ENCODE measurements around the gene FKBP8.
"Not testable (repeated sequence)": the region's sequence is repeated elsewhere in the genome, so short reads cannot be mapped to it uniquely, and the experiment has no call there.

Gene FKBP8

DNA sequence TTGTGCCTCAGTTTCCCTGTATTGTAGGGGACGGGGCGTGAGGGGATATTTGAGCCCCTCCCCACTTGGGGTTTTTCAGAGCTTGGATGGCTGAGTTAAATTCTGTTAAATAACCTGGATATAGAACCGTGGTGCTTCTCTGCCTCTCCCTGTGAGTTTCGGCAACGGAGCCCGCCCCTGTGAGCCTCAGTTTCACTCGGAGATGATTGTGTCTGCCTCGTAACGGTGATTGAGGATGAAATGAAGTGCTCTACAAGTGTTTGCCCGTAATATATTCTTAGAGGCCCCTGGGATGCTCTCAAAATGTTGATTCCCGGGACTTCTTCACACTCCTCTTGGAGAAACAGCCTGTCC, 14.8 kb upstream of the FKBP8 start:
- DNase-seq = no peak

- peak; percentile 97 for DNase-seq
These were observed 14.2 kb upstream of the FKBP8 start, which contains the start of gene KXD1 for GRCh38 chr19:18557411-18558201. Gene KXD1, plus strand, starts transcription at chr19:18557870. Its CDS starts 4,187 bp downstream, at chr19:18562057.

DNA sequence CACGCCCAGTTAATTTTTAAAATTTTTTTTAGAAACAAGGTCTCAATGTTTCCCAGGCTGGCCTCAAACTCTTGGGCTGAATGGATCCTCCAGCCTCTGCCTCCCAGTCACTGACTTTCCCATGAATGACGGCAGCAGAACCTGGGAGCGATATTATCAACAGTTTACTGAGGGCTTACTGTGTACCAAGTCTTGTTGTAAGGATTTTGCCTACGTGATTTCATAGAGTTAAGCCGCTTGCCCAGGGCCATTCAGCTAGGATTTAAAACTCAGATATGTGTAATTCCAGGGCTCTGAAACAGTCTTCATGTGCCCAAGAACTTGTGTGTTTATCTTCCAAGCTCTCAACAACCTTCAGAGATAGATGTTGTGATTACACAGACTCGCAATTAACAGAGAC, 8.3 kb upstream of the FKBP8 start:
- DNase-seq = no peak

DNA sequence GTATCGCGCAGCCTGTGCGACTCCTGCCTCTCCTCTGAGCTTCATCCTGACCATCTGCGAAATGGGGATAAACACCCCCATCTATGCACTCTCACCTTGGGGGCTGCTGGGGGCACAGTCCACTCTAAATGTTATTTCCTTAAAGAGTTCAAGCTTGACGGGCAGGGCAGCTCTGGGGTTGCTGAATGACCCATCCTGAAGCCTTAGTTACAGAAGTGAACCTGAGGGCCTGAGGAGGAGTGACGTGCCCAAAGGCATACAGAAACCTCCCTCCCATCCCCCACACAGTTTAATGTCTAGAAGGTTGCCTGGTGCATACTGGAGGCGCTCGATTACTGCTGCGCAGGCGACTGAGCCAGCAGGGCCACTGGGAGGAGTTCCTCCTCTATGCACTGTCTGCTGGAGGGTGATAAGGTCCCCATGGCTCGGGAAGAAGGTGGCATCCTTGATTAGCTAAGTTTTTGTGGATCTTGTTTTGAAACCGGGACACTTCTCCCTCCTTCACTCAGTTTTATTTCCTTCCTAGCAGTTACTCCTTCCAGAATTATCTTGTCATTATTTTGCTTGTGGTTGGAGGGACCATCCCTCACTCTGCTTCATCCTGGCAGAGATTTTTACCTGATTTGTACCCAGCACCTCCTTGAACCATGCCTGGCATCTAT, 572 bp upstream of the FKBP8 start:
- DNase-seq = peak; percentile 53

DNA sequence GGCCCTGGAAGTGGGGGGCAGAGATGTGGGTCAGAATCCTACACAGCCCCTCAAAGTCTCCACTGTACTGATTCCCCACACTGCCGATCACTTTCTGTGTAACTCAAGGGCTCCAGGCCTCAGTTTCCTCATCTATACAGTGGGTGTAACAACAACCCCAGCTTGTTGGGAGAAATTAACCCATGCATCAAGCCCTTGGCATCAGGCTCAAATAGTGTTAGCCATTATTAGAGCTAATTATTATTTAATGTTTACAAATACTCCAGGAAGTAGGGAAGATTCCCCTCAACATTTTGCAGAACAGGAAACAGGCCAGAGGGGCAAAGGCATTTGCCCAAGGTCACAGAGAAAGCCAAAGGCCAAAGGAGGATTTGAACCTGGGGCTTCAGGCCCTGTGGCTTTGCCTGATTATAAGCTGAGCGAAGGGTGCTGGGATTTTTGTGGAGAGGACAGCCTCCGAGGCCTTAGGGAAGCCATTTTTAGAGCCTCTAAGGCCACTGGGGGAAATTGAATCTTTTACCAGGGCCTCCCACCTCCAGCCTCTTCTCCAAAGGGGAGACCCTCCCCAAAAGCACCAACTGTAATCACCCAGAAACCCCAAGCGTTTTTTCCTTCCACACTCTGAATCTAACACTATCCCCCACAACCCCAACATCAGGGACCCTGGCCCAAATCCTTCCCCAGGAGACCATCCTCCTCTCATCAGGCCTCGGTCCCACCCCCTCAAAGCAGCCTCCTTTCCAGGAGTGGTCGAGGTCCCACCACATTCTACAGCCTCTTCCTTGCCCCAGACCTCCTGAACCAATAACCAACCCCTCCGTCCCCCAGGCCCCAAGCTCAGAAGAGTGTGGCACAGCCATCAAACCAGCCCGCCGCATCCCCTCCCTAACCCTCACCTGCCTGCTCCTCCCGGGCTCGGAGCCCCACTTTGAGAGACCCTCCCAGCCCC, 1.1 kb downstream of the FKBP8 start:
- no peak for DNase-seq

DNA sequence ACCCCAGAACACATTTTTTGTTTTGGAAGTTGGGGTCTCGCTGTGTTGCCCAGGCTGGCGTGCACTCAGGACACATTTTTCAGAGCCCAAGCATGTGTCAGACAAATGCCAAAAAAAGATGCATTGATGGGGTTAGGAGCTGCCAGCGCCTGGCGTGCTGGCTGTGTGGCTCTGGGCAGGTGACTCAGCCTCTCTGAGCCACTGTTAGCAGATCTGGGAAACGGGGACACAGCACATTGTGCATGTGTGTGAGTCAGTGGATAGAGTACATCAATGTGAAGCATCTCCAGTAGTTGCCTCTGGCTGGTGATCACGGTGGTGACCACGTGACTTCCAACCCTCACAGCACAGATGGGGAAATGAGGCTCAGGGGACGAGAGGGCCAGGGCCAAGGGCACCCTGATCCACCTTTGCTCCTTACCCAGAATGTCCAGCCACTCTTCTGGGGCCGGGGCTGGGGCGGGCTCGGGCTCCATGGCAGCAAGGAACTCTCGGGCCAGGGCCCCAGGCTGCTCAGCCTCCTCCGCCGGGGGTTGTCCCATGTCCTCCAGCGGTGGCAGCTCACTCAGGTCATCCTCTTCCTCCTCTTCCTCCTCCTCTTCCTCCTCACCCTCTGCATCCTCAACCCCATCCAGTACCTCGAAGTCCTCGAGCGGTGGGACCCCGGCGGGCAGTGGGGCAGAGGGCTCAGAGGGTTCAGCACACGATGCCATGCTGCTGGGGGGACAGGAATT, 1.9 kb downstream of the FKBP8 start:
- no peak for DNase-seq

DNA sequence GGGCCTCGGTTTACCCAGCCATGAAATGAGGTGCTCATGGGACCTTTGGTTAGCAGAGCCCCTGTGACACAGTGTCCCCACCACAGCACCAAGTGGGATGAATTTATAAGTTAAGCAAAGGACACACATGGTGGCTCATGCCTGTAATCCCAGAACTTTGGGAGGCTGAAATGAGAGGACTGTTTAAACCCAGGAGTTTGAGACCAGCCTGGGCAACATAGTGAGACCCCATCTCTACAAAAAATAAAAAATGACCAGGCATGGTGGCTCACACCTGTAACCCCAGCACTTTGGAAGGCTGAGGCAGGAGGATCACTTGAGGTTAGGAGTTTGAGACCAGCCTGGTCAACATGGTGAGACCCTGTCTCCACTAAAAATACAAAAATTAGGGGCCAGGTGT, 3.2 kb downstream of the FKBP8 start:
- not testable (repeated sequence) for DNase-seq

GRCh38 chr19:18539372-18539771, 4.0 kb downstream of the FKBP8 start:
- no peak for DNase-seq

DNA sequence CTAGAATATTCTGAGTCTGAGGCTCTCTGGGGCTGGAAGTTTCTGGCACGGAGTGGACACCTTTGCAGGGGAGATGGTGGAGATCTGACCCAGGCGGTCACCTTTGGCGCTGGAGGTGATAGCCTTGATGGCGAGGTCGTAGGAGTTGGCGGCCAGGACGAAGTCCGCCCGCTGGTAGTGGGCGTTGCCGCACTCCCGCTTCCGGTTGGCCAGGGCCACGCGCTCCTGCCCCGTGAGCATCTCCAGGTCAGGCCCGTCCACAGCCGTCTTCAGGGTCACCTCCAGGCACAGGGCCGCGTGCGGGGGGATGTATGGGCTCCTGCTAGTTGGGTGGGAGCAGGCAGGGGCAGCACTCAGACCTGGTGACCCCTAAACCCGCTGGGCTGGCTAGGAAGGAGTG, 5.3 kb downstream of the FKBP8 start:
- DNase-seq = no peak

GRCh38 chr19:18537431-18537830, 5.9 kb downstream of the FKBP8 start:
- DNase-seq = no peak

DNA sequence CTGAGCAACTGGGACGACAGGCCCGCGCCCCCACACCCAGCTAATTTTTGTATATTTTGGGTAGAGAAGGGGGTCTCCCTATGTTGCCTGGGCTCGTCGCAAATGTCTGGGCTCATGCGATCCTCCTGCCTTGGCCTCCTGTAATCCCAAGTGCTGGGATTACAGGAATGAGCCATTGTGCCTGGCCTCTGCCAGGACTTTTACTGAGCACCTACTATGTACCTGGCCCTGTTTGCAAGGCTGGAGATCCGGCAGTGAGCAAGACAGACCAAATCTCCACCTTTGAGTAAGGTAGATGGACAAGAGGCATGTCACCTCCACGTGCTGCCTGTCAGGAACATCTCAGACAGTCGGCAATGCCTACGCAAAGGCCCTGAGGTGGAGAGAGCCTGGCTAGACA, 6.9 kb downstream of the FKBP8 start:
- no peak for DNase-seq

- DNase-seq = no peak
These were observed 10.3 kb downstream of the FKBP8 start for GRCh38 chr19:18533058-18533457.

- DNase-seq = no peak
These were observed 11.0 kb downstream of the FKBP8 start for GRCh38 chr19:18532168-18532890.

DNA sequence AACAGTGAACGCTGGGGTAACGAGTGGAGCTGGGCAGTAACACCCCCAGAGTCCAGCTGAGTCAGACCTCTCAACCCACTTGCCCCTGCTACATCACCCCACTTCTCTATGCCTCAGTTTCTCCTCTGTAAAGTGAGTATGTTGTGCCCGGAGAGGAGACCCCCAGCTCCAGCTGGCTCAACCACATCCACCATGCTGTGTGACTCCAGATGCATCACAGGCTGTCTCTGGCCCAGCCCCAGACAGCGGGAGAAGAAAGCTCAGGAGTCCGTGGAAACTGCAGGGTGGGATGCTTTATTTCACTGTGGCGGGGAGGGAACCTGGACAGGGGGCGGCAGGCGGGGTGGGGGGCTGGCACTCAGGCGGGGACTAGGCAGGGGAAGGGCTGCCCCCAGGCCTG, 11.9 kb downstream of the FKBP8 start:
- no peak for DNase-seq

DNA sequence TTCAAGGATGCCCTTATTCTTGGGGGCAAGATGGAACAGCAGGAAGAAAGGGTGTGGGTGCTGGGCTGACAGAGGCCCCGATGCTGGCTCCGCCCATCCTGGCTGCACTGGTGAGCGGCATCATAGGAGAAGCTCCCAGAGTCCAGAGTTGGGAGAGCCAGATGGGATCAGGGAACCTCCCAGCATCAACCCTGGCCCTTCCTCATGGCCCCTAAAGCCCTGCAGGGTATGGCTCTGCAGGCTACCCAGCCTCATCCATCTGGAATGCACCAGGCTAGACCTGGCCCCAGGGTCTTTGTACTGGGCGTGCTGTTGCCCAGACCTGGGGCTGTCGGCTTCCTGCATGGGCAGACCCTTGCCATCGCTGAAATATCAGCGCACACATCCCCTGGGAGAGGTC, 13.6 kb downstream of the FKBP8 start:
- DNase-seq = no peak

DNA sequence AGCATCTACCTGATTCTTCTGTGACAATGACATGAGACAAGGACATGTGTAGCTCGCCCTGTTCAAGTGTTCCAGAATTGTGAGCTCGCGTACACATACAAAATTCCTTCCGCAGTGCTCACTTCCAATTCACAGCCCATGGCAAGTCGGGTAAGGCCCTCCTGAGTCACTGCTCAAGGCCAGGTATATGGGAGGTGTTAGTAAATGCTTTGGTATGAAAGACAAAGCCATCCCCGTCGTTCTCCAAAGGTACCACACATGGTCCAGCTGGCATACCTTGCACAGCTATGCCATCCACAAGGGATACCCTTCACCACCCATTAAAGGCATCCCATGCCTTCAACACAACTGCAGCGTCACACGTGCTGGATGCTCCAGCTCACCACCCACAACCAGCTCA, 17.1 kb downstream of the FKBP8 start:
- DNase-seq = no peak

DNA sequence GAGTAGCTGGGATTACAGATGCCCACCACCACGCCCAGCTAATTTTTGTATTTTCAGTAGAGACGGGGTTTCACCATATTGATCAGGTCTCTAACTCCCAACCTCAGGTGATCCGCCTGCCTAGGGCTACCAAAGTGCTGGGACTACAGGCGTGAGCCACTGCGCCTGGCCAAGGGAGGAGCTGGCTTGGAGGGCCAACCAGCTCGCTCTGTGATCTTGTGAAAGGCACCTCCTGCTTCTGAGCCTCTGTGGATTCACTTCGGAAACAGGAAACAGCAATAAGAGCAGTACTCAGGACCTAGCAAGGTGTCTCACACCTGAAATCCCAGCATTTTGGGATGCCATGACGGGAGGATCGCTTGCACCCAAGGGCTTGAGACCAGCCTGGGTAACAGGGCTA, 19.5 kb downstream of the FKBP8 start:
- DNase-seq = no peak

GRCh38 chr19:18522862-18523440, 20.4 kb downstream of the FKBP8 start:
- not testable (repeated sequence) for DNase-seq

GRCh38 chr19:18522124-18522861, 21.1 kb downstream of the FKBP8 start:
- peak; percentile 100 for DNase-seq

- DNase-seq = no peak
These were observed 21.7 kb downstream of the FKBP8 start, which contains the start of gene ELL for GRCh38 chr19:18521692-18522123. Gene ELL, minus strand, starts transcription at chr19:18522070. Its CDS starts 15 bp downstream, at chr19:18522055.

All from KG1 (cell line).